GM19324 (cell line): ENCODE results near the gene RHOXF2.
"Not testable (repeated sequence)": the region's sequence is repeated elsewhere in the genome, so short reads cannot be mapped to it uniquely, and the experiment has no call there.

Source experiments
- ATAC-seq: cut with Tn5 transposase; IDR thresholded peaks from one replicate; pipeline ENCODE4 v1.9.1; 2021; ENCODE audit warnings: mild to moderate bottlenecking, moderate library complexity; ENCODE audit not compliant: unreplicated experiment, low FRiP score

Gene RHOXF2

DNA sequence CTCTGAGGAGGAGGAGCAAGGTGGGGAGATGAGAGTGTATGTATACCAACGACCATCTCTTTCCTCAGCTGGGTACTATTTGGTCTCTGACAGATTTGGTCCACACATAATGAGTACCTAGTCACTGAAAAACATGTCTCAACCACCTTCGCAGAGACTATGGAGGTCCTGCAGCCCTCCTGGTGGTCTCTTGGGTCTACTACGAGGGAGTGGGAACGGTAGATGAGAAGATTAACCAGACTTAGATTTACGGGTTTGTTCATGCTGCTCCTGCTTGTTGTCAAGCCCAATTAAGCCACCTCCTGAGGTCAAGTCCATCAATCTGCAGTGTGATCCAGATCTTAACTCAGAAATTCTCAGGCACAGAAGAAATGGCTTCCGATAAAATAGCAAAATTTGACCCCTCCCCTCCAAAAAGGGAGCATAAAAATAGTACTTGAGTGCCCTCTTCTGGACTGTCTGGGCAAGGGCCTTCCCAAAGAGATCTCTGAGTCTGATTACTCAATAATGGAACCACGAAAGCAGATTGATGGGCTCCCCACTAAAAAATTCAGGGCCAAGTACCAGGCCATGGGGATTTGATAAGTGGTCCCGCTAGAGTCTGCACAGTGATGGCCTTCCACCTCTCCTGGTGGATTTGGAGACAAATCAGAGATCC, 38.3 kb downstream of the RHOXF2 start:
- not testable (repeated sequence) for ATAC-seq

GRCh38 chrX:120200851-120201250, 42.4 kb downstream of the RHOXF2 start:
- no peak for ATAC-seq

- ATAC-seq, result no peak
These were observed 47.7 kb downstream of the RHOXF2 start for GRCh38 chrX:120205816-120206753.

DNA sequence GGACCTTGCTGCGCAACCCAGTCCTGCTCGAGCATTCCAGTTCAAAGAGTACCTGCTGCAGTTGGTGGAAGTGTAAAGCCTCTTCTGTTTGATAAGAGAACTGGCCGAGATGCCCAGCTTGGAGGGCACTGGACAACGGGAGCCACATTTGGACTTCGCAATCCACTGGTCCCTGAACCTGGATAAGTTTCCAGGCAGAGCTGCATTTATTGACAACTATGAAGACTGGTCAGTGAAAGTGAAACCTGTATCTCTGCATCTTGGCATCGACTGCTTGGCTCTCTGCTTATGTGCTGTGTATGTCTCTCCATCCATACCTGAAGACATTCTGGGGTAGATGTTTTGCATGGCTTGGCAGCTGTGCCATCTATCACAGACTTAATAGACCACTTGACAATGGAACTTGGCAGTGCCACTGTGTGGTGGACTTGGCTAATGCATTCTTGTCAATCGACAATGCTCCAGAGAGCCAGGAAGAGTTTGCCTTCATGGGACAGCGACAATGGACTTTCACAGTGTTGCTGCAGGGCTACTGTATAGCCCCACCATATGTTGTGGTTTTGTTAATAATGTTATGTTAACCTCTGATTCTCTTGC, 48.7 kb downstream of the RHOXF2 start:
- ATAC-seq, result no peak

GRCh38 chrX:120213438-120214265, 55.2 kb downstream of the RHOXF2 start:
- no peak for ATAC-seq
